Stimulated activated CD4-positive, alpha-beta T cell treated with anti-CD3 and anti-CD28 coated beads, Interleukin-15, amount 100 ng/mL, for 48 hours (primary cell): ENCODE results near the gene QSOX1.
"Not testable (repeated sequence)": the region's sequence is repeated elsewhere in the genome, so short reads cannot be mapped to it uniquely, and the experiment has no call there.

Experiments used
- DNase-seq, 2 donors: peaks; one replicate each; pipeline ENCODE4 v3.0.0-alpha.2; 2020; ENCODE audit warnings: low read depth in 2 of 2

QSOX1 gene

GRCh38 chr1:180188684-180189175, 34.1 kb downstream of the QSOX1 start:
- no peak for DNase-seq

GRCh38 chr1:180190091-180190490, 35.4 kb downstream of the QSOX1 start:
- no peak for DNase-seq

- DNase-seq = no peak
Observed at GRCh38 chr1:180192172-180192571, 37.5 kb downstream of the QSOX1 start.

- no peak for DNase-seq
Observed at GRCh38 chr1:180193141-180194047, 38.7 kb downstream of the QSOX1 start.

- no peak for DNase-seq
Observed at GRCh38 chr1:180194048-180194425, 39.4 kb downstream of the QSOX1 start.

GRCh38 chr1:180194546-180195207, 40.0 kb downstream of the QSOX1 start:
- no peak for DNase-seq

- no peak for DNase-seq
Observed at GRCh38 chr1:180195401-180195800, 40.7 kb downstream of the QSOX1 start.

GRCh38 chr1:180195916-180196315, 41.2 kb downstream of the QSOX1 start:
- DNase-seq = no peak

GRCh38 chr1:180196436-180197003, 41.9 kb downstream of the QSOX1 start:
- DNase-seq = no peak

- DNase-seq = no peak
Observed at GRCh38 chr1:180197231-180197630, 42.6 kb downstream of the QSOX1 start.

GRCh38 chr1:180198196-180198595, 43.5 kb downstream of the QSOX1 start:
- DNase-seq = no peak

- DNase-seq = no peak
Observed at GRCh38 chr1:180198611-180199010, 43.9 kb downstream of the QSOX1 start.

- no peak for DNase-seq
Observed at GRCh38 chr1:180199018-180199417, 44.3 kb downstream of the QSOX1 start.

- no peak for DNase-seq
Observed at GRCh38 chr1:180201451-180202200, 47.0 kb downstream of the QSOX1 start.

- DNase-seq = not testable (repeated sequence)
Observed at GRCh38 chr1:180202588-180202987, 47.9 kb downstream of the QSOX1 start.

- no peak for DNase-seq
Observed at GRCh38 chr1:180204231-180204630, 49.6 kb downstream of the QSOX1 start.

GRCh38 chr1:180206581-180206980, 51.9 kb downstream of the QSOX1 start:
- DNase-seq = no peak

GRCh38 chr1:180208264-180208663, 53.6 kb downstream of the QSOX1 start:
- DNase-seq = no peak

GRCh38 chr1:180210008-180210620, 55.4 kb downstream of the QSOX1 start:
- DNase-seq = no peak

- no peak for DNase-seq
Observed at GRCh38 chr1:180211156-180211859, 56.6 kb downstream of the QSOX1 start.

GRCh38 chr1:180211860-180212229, 57.2 kb downstream of the QSOX1 start:
- DNase-seq = no peak
